ENCODE results near the gene URAD.

GRCh38 chr13:27928353-27928804, 60.1 kb downstream of the URAD start:
- no peak for TF ChIP-seq CTCF (IDR thresholded peaks at IDR 0.05)
- no peak for TF ChIP-seq EP300 (IDR thresholded peaks at IDR 0.05; ENCODE audit: low read depth)
- TF ChIP-seq POLR2A (IDR thresholded peaks at IDR 0.05) = no peak
- TF ChIP-seq POLR2AphosphoS5 (IDR thresholded peaks at IDR 0.05) = no peak

All from transverse colon (tissue), 4 donors.